ENCODE measurements around the gene LRRC27.

The LRRC27 gene

GRCh38 chr10:132301371-132302330 is 30.3 kb upstream of the LRRC27 start:
- DNase-seq (ENCODE audit: low read depth) = no peak

GRCh38 chr10:132302421-132303310 is 29.3 kb upstream of the LRRC27 start:
- no peak for DNase-seq (ENCODE audit: low read depth)

GRCh38 chr10:132303361-132304115 is 28.5 kb upstream of the LRRC27 start:
- no peak for DNase-seq (ENCODE audit: low read depth)

- no peak for DNase-seq (ENCODE audit: low read depth)
These were observed 27.1 kb upstream of the LRRC27 start for GRCh38 chr10:132304756-132305509.

GRCh38 chr10:132305654-132306342 is 26.2 kb upstream of the LRRC27 start:
- no peak for DNase-seq (ENCODE audit: low read depth)

GRCh38 chr10:132306343-132306685 is 25.7 kb upstream of the LRRC27 start:
- DNase-seq (ENCODE audit: low read depth) = no peak

GRCh38 chr10:132306864-132307751 is 24.9 kb upstream of the LRRC27 start:
- DNase-seq (ENCODE audit: low read depth) = no peak

GRCh38 chr10:132307823-132308586 is 24.0 kb upstream of the LRRC27 start, which contains the start of gene STK32C:
Gene STK32C (minus strand): TSS chr10:132307950. CDS start chr10:132307833, 117 bp downstream.
- peak; percentile 80 for DNase-seq (ENCODE audit: low read depth)

- DNase-seq (ENCODE audit: low read depth) = no peak
These were observed 23.2 kb upstream of the LRRC27 start for GRCh38 chr10:132308587-132309470.

- DNase-seq (ENCODE audit: low read depth) = no peak
These were observed 22.5 kb upstream of the LRRC27 start for GRCh38 chr10:132309471-132309865.

GRCh38 chr10:132309879-132310591 is 22.0 kb upstream of the LRRC27 start:
- DNase-seq (ENCODE audit: low read depth) = no peak

- no peak for DNase-seq (ENCODE audit: low read depth)
These were observed 21.2 kb upstream of the LRRC27 start for GRCh38 chr10:132310701-132311337.

- no peak for DNase-seq (ENCODE audit: low read depth)
These were observed 20.6 kb upstream of the LRRC27 start for GRCh38 chr10:132311338-132311939.

GRCh38 chr10:132313305-132313704 is 18.7 kb upstream of the LRRC27 start:
- no peak for DNase-seq (ENCODE audit: low read depth)

- DNase-seq (ENCODE audit: low read depth) = no peak
These were observed 18.1 kb upstream of the LRRC27 start for GRCh38 chr10:132313865-132314264.

- DNase-seq (ENCODE audit: low read depth) = no peak
These were observed 17.7 kb upstream of the LRRC27 start for GRCh38 chr10:132314336-132314735.

All from stimulated activated CD8-positive, alpha-beta memory T cell treated with anti-CD3 and anti-CD28 coated beads, Interleukin-7, amount 100 ng/mL, for 24 hours (primary cell).